GM12878 (cell line): Measurements from ENCODE around the gene NHLRC4. TPM values are rescaled to one million over a fixed set of nuclear protein-coding genes. Genes with fewer than 3 reads are reported as not detected.

Experiments used
- ATF7 ChIP-seq: fragments of 450-650 bp; IDR thresholded peaks from 2 replicates; pipeline ENCODE4 v1.6.1; 2016; ENCODE audit warnings: low read depth, mild to moderate bottlenecking
- CBX3 ChIP-seq: fragments of 200-600 bp; sonication (generic); IDR thresholded peaks from 2 replicates; pipeline ENCODE4 v1.6.1; 2016; ENCODE audit warnings: low read depth, borderline replicate concordance
- CUX1 ChIP-seq: IDR thresholded peaks from 2 replicates; pipeline ENCODE4 v1.6.1; 2012; ENCODE audit warnings: improper control_type of control experiment, low read depth, low read length; ENCODE audit not compliant: insufficient replicate concordance
- EZH2 ChIP-seq: IDR thresholded peaks from 2 replicates; pipeline ENCODE4 v1.6.1; 2012; ENCODE audit warnings: low read depth, mild to moderate bottlenecking, control low read depth, inconsistent platforms, low read length, borderline replicate concordance; ENCODE audit not compliant: control insufficient read depth
- FOXM1 ChIP-seq: IDR thresholded peaks from 2 replicates; pipeline ENCODE4 v1.6.1; 2012; ENCODE audit warnings: low read depth, mild to moderate bottlenecking, inconsistent platforms, low read length, moderate library complexity
- NR2C2 ChIP-seq: IDR thresholded peaks from 2 replicates; pipeline ENCODE4 v1.6.1; 2011; ENCODE audit warnings: borderline replicate concordance, low read depth; ENCODE audit not compliant: control insufficient read depth, insufficient read length
- POLR2AphosphoS2 ChIP-seq: IDR thresholded peaks from 2 replicates; pipeline ENCODE4 v1.6.1; 2011; ENCODE audit warnings: low read depth, mild to moderate bottlenecking, low read length, improper control_type of control experiment, moderate library complexity
- RB1 ChIP-seq: fragments of 450-650 bp; formaldehyde crosslinking; IDR thresholded peaks from 2 replicates; pipeline ENCODE4 v1.6.1; 2017; ENCODE audit warnings: mild to moderate bottlenecking, borderline replicate concordance
- RELA ChIP-seq: fragments of 450-650 bp; IDR thresholded peaks from 2 replicates; pipeline ENCODE4 v1.8.0; 2014; ENCODE audit warnings: borderline replicate concordance; ENCODE audit not compliant: partially characterized antibody
- SP1 ChIP-seq: IDR thresholded peaks from one replicate; pipeline ENCODE4 v1.6.1; 2011; ENCODE audit warnings: low read depth, low read length
- TCF12 ChIP-seq: IDR thresholded peaks from 2 replicates; pipeline ENCODE4 v1.6.1; 2011; ENCODE audit warnings: low read depth, mild to moderate bottlenecking, low read length
- ZNF217 ChIP-seq: fragments of 450-650 bp; IDR thresholded peaks from 2 replicates; pipeline ENCODE4 v1.6.1; 2017; ENCODE audit warnings: antibody characterized with exemption, mild to moderate bottlenecking
- ZNF274 ChIP-seq: IDR thresholded peaks from one replicate; pipeline ENCODE4 v1.8.0; 2011; ENCODE audit not compliant: insufficient read length, insufficient read depth
- ZZZ3 ChIP-seq: IDR thresholded peaks from 2 replicates; pipeline ENCODE4 v1.6.1; 2011; ENCODE audit warnings: low read depth; ENCODE audit not compliant: control insufficient read depth, insufficient read length
- polyA plus RNA-seq, 11 experiments: library from polyadenylated mRNA; depleted of rRNA in 4 of 11; unstranded in 6 of 11; stranded (reverse) in 5 of 11; fragments of >200 nt; fragmentation: Nextera tagmentation in 4 of 11; fragmentation: Illumina TruSeq in 1 of 11; extraction: Ambion mirVana in 4 of 11; extraction: Trizol in 1 of 11; gene quantifications; 1 replicate in 1 of 11; 2 replicates in 10 of 11; pipeline versions ENCODE4 v1.2.1 to v1.2.3, GENCODE V29; 2011 to 2016; ENCODE audit warnings: inconsistent platforms in 2 of 11, missing spikeins in 2 of 11, low read depth in 1 of 11
- total RNA-seq, 4 experiments: library from RNA; depleted of rRNA in 3 of 4; stranded (reverse); fragments of >200 nt in 3 of 4; fragmentation: Illumina TruSeq in 1 of 4; extraction: Trizol in 1 of 4; gene quantifications; 2 replicates each; pipeline versions ENCODE4 v1.2.1 to v1.2.3, GENCODE V29; 2013 to 2021
- TF ChIP-seq, protein P1 (sequence below): fragments of 450-650 bp; IDR thresholded peaks from 2 replicates; pipeline ENCODE4 v1.6.1; 2018; ENCODE audit warnings: mild to moderate bottlenecking, low read depth, moderate library complexity; ENCODE audit not compliant: partially characterized antibody
- TF ChIP-seq, protein P2 (sequence below): fragments of 150-350 bp; IDR thresholded peaks from 2 replicates; pipeline ENCODE4 v1.6.1; 2014; ENCODE audit warnings: mild to moderate bottlenecking, low read depth, low read length
- TF ChIP-seq, protein P3 (sequence below): fragments of 450-650 bp; IDR thresholded peaks from 2 replicates; pipeline ENCODE4 v1.6.1; 2016; ENCODE audit warnings: mild to moderate bottlenecking

Gene NHLRC4
- total and polyA plus RNA-seq, 10 of the 15 experiments (the other 5 are each of a cell fraction or from before 2014, with no cell fraction given) = 0.07 to 1.1 (median 0.57) TPM; not detected in 3

GRCh38 chr16:525520-526180 is 41.2 kb upstream of the NHLRC4 start (continued):
- TF ChIP-seq, protein P1, sequence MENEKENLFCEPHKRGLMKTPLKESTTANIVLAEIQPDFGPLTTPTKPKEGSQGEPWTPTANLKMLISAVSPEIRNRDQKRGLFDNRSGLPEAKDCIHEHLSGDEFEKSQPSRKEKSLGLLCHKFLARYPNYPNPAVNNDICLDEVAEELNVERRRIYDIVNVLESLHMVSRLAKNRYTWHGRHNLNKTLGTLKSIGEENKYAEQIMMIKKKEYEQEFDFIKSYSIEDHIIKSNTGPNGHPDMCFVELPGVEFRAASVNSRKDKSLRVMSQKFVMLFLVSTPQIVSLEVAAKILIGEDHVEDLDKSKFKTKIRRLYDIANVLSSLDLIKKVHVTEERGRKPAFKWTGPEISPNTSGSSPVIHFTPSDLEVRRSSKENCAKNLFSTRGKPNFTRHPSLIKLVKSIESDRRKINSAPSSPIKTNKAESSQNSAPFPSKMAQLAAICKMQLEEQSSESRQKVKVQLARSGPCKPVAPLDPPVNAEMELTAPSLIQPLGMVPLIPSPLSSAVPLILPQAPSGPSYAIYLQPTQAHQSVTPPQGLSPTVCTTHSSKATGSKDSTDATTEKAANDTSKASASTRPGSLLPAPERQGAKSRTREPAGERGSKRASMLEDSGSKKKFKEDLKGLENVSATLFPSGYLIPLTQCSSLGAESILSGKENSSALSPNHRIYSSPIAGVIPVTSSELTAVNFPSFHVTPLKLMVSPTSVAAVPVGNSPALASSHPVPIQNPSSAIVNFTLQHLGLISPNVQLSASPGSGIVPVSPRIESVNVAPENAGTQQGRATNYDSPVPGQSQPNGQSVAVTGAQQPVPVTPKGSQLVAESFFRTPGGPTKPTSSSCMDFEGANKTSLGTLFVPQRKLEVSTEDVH = no peak
- TF ChIP-seq NR2C2 = no peak
- TF ChIP-seq, protein P2, sequence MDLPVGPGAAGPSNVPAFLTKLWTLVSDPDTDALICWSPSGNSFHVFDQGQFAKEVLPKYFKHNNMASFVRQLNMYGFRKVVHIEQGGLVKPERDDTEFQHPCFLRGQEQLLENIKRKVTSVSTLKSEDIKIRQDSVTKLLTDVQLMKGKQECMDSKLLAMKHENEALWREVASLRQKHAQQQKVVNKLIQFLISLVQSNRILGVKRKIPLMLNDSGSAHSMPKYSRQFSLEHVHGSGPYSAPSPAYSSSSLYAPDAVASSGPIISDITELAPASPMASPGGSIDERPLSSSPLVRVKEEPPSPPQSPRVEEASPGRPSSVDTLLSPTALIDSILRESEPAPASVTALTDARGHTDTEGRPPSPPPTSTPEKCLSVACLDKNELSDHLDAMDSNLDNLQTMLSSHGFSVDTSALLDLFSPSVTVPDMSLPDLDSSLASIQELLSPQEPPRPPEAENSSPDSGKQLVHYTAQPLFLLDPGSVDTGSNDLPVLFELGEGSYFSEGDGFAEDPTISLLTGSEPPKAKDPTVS = no peak
- TF ChIP-seq EZH2 = no peak
- TF ChIP-seq ZZZ3 = no peak
- TF ChIP-seq FOXM1 = no peak
- no peak for TF ChIP-seq TCF12
- 0 out of 2 replicates have a peak, but pooled peaks have one; percentile 13 for TF ChIP-seq POLR2AphosphoS2
- no peak for TF ChIP-seq RELA
- peak; percentile 46 for TF ChIP-seq SP1
- TF ChIP-seq CBX3 = no peak
- peak; percentile 91 for TF ChIP-seq ATF7
- TF ChIP-seq, protein P3, sequence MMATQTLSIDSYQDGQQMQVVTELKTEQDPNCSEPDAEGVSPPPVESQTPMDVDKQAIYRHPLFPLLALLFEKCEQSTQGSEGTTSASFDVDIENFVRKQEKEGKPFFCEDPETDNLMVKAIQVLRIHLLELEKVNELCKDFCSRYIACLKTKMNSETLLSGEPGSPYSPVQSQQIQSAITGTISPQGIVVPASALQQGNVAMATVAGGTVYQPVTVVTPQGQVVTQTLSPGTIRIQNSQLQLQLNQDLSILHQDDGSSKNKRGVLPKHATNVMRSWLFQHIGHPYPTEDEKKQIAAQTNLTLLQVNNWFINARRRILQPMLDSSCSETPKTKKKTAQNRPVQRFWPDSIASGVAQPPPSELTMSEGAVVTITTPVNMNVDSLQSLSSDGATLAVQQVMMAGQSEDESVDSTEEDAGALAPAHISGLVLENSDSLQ = peak; percentile 57; the same call in 1 of the 2 replicates
- TF ChIP-seq ZNF274 = no peak
- TF ChIP-seq RB1 = no peak
- no peak for TF ChIP-seq ZNF217
- TF ChIP-seq CUX1 = no peak
